GM18517 (cell line): ENCODE results near the gene LSR.

Source experiments
- ATAC-seq: cut with Tn5 transposase; IDR thresholded peaks from one replicate; pipeline ENCODE4 v1.9.1; 2021; ENCODE audit warnings: mild to moderate bottlenecking, moderate library complexity; ENCODE audit not compliant: unreplicated experiment

Gene LSR

DNA sequence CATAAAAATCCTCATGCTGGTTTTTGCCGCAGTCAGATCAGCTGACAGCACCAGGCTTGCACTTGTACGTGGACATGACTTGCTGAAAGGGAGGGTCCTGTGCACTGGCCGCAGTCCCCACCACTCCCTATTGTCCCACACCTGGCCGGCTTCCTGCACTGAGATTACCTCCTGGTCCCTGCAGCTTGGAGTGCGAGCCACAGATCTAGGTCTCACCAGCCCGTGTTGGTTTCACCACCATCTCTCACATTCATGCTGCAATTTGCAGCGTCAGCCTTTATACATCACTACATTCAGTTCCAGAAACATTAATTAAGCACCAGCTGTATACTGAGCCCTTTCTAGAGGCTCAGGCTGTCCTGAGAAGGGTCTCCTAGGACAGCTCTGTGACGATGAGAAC, 65.2 kb downstream of the LSR start:
- no peak for ATAC-seq

GRCh38 chr19:35314858-35315470, 66.2 kb downstream of the LSR start:
- no peak for ATAC-seq

GRCh38 chr19:35315883-35316282, 67.1 kb downstream of the LSR start:
- no peak for ATAC-seq

DNA sequence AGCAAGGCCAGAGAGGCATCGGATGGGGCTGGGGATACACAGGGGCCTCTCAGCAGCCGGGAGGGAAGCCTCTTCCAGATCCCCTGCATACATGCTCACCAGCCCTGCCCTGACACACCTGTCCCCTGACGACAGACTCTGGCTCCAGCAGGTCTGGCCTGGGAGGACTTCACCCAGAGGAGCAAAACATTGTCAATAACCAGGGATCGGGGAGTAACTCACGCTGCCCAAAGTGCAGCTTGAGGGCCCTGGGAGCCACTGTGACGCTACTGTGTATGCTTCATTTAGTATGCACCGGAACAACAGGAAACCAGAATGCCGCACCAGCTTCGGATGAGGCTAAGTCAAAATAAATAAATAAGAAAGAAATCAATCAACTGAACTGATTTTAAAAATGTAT, 67.8 kb downstream of the LSR start:
- ATAC-seq = no peak
